GM18858 (cell line): Measurements from ENCODE around the gene PLA2G4C.

Experiments
- ATAC-seq: cut with Tn5 transposase; IDR thresholded peaks from one replicate; pipeline ENCODE4 v1.9.1; 2021; ENCODE audit not compliant: unreplicated experiment

Gene PLA2G4C

GRCh38 chr19:48059331-48059730 lies 51.3 kb downstream of the PLA2G4C start:
- no peak for ATAC-seq

- no peak for ATAC-seq
Observed at GRCh38 chr19:48053856-48054255, 56.8 kb downstream of the PLA2G4C start.

GRCh38 chr19:48053076-48053475 lies 57.5 kb downstream of the PLA2G4C start:
- no peak for ATAC-seq

- ATAC-seq, result no peak
Observed at GRCh38 chr19:48051335-48052033, 59.1 kb downstream of the PLA2G4C start.

GRCh38 chr19:48044561-48044960 lies 66.1 kb downstream of the PLA2G4C start:
- ATAC-seq, result no peak

- ATAC-seq, result no peak
Observed at GRCh38 chr19:48043675-48044258, 66.8 kb downstream of the PLA2G4C start, which contains the start of gene CABP5. Gene CABP5, minus strand, starts transcription at chr19:48044079. Its CDS starts 157 bp downstream, at chr19:48043922.

GRCh38 chr19:48041877-48042580 lies 68.6 kb downstream of the PLA2G4C start:
- no peak for ATAC-seq

- ATAC-seq, result no peak
Observed at GRCh38 chr19:48036765-48037164, 73.9 kb downstream of the PLA2G4C start.

GRCh38 chr19:48033604-48034003 lies 77.0 kb downstream of the PLA2G4C start:
- no peak for ATAC-seq

- no peak for ATAC-seq
Observed at GRCh38 chr19:48030073-48030472, 80.5 kb downstream of the PLA2G4C start.

- ATAC-seq, result no peak
Observed at GRCh38 chr19:48029431-48029830, 81.2 kb downstream of the PLA2G4C start.

- no peak for ATAC-seq
Observed at GRCh38 chr19:48025480-48025879, 85.1 kb downstream of the PLA2G4C start.

GRCh38 chr19:48023518-48023917 lies 87.1 kb downstream of the PLA2G4C start:
- ATAC-seq, result no peak

- ATAC-seq, result no peak
Observed at GRCh38 chr19:48023011-48023410, 87.6 kb downstream of the PLA2G4C start.

- ATAC-seq, result no peak
Observed at GRCh38 chr19:48020686-48021085, 89.9 kb downstream of the PLA2G4C start.

- ATAC-seq, result no peak
Observed at GRCh38 chr19:48010932-48011758, 99.5 kb downstream of the PLA2G4C start.

GRCh38 chr19:48006762-48007161 lies 103.9 kb downstream of the PLA2G4C start:
- no peak for ATAC-seq

- no peak for ATAC-seq
Observed at GRCh38 chr19:48004236-48004635, 106.4 kb downstream of the PLA2G4C start.

GRCh38 chr19:48000846-48001245 lies 109.8 kb downstream of the PLA2G4C start:
- ATAC-seq, result no peak

- ATAC-seq, result no peak
Observed at GRCh38 chr19:47998800-47999199, 111.8 kb downstream of the PLA2G4C start.
